ENCODE measurements around the gene PIGQ.
A peak's percentile ranks its signal among the peaks of the same experiment; 100 is the strongest.
"Not testable (repeated sequence)": the region's sequence is repeated elsewhere in the genome, so short reads cannot be mapped to it uniquely, and the experiment has no call there.

PIGQ gene

DNA sequence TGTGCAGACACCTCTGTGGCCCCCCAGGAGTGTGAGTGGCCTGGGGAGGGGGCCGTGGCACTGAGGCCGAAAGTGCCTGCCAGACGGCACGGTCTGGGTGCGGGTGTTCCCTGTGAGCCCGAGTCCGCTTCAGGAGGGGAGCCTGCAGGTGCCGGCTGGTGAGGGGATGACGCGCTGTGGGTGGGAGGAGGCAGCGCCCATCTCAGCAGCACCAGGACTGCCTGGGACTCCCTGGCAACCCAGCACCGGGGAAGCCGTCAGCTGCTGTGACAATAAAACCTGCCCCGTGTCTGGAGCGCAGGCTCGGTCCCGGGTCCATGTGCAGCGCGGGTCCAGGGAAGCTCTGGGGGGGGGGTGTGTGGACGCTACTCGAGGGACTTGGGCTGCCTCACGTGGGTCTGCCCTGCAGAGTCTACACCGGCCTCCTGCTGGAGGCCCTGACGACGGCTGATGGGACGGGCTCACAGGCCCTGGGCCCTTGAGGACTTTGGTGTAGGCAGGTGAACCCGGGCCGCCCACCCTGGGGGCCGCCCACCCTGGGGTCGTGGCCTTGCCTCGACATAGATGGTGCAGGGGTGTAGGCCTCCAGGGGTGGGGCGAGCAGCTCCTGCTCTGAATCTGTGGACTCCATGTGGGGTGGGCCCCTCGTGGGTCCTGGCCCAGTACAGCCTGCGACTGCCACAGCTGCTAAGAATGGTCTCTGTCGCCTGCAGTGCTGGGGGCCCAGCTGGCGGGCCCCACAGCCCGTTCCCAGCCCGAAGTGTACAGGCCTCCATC lies 14.2 kb downstream of the PIGQ start:
- no peak for DNase-seq (ENCODE audit: low read depth in 2 of 3, low spot score in 2 of 3)

DNA sequence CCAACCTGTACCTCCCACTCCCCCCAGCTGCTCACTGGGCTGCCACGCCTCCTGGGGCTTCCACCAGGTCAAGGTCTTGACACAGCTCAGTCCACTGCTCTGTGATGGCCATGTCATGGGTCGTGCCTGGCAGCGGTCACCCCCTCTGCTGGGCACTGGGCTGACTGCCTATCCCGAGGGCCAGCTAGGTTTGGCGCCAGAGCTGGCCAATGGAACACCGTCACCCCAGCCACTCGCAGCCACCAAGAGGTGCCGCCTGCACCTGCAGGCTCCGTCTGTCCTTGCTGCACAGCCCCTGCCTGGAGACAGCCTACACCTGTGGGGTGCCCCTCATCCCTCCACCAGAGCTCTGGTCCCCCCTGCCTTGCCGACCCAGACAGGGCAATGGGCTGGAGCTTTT lies 15.6 kb downstream of the PIGQ start:
- no peak for DNase-seq (ENCODE audit: low read depth in 2 of 3, low spot score in 2 of 3)

DNA sequence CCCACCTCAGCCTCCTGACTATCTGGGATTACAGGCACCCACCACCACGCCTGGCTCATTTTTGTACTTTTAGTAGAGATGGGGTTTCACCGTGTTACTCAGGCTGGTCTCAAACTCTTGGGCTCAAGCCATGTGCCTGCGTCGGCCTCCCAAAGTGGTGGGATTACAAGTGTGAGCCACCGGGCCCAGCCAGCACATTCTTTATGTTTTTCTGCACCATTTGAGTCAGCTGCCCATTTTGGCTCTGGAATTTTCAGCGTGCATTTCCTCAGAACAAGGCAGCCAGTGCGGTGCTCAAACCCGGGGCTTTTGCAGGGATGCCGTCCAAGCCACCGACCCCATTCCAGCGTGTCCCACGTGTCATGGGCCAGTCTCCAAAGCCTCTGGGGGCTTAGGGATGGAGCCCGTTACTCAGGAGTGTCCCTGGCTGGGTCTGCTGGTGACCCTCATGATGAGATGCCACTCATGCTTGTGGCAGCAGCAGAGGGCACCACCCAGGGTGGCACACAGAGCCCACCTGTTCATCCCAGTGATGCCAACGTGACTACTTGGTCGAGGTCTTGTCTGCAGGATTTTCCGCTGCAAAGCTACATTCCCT lies 16.4 kb downstream of the PIGQ start:
- DNase-seq (ENCODE audit: low read depth in 2 of 3, low spot score in 2 of 3) = no peak

DNA sequence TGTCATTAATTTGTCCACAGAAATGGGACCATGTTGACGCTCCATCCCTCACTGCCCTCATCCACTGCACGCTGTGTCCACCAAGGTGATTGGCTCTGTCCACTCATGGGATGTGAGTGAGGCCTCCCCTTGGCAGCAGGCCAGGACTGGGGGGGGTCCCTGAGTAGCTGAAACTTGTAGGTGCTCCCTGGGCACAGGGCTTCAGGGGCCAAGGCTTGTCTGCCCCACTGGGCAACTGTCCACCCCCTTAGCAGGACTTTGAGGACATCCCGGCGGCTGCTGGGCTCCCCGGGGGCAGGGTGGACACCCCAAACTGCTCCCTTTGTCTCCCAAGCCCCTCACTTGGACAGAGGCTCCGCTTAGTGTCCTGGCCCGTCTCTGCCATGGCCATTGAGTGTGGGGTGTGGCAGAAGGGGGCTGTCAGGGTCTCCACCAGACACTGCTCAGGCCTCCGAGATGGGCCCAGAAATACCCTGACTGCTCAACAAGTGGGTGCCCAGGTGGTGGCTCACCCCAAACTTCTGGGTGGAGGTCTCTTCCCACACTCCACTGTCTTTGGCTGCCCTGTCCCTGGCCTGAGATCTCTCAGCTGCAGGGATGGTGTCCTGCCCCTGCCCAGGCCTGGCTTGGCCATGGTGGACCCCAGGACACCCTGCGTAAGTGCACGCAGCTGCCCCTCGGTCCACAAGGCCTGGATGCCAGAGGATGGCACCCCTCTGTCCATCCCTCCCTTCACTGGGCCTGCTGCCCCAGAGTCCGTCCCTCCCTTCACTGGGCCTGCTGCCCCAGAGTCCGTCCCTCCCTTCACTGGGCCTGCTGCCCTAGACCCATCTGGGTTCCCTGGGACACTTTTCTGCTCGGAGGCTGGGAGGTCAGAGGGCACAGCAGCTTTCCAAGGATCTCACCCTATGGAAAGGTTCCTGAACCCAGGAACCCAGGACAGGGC lies 17.1 kb downstream of the PIGQ start:
- DNase-seq (ENCODE audit: low read depth in 2 of 3, low spot score in 2 of 3) = no peak

DNA sequence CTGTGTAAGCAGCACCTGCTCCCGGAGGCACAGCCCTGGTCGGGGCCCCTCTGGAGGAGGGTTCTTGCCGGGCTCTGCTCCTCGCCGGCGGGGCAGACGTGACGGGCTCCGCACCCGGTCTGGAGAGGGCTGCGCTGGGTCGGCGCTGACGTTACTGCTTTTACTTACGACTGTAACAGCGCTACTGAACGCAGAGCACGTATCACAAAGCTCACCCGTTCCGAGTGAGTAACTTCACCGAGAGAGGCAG lies 18.8 kb downstream of the PIGQ start:
- peak in 2 of 3 experiments; percentile 40 to 45 for DNase-seq (ENCODE audit: low read depth in 2 of 3, low spot score in 2 of 3)

DNA sequence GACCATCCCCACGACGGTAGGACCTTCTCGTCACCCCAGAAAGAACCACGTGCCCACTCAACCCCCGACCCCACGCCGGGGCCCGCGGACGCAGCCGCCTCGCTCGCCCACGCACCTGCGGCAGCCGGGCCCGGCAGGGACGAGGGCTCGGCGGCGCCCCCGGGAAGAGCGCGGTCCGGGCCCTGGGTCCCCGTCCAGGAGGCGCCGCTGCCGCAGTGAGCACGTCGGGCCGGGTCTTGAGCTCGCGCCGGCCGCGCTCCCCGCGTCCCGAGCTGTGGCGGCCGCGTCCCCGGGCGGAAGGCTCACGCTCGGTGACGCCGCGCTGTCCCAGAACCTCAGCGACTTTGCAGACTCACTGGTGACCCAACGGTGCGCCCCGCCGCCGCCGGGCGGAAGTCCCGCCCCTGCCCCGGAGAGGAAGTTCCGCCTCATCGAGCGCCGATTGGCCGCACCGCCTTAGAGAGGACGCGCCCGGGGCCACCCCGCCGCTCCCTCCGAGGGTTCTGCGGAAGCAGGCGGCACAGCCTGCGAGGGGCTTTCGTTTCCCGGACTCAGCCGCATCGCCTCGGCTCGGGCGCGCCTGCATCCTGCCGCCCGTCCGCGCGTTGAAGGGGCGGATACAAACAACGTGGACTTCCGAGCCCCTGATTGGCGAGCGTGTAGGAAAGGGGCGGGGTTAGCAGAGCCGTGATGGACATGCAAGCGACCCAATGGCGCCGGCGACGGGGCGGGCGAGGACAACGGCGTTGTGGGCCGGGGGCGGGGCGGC lies 19.3 kb downstream of the PIGQ start:
- DNase-seq (ENCODE audit: low read depth in 2 of 3, low spot score in 2 of 3) = peak; percentile 93 to 100 (median 99)

DNA sequence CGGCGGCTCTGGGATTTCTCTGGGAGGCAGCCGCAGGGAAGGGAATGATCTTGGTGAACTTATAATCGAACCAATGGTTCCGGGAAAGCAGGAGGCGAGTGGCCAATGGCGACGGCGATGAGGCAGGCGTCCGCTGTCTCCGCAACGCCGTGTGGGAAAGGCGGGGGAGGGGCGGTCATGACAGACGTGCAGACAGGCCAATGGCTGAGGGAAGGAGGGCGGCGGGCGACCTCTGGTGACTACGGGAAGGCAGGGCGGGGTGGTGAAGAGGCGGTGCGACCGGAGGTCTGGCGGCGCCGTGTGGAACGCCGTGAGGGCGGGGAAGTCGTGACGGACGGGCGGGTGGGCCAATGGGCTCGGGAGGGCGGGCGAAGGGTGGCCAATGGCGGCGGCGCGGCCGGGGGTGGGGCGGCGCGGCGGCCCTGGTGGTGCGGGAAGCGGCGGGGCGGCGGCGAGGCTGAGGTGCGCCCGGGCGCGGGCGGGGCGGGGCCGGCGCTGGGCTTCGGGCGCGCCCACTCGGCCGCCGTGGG lies 20.0 kb downstream of the PIGQ start, which contains the start of gene RAB40C:
RAB40C (plus strand) TSS at position 409 of the 530 bp plus-strand sequence. CDS start 226 bp downstream, outside the sequence.
- peak; percentile 98 for DNase-seq (ENCODE audit: low read depth in 2 of 3, low spot score in 2 of 3)

DNA sequence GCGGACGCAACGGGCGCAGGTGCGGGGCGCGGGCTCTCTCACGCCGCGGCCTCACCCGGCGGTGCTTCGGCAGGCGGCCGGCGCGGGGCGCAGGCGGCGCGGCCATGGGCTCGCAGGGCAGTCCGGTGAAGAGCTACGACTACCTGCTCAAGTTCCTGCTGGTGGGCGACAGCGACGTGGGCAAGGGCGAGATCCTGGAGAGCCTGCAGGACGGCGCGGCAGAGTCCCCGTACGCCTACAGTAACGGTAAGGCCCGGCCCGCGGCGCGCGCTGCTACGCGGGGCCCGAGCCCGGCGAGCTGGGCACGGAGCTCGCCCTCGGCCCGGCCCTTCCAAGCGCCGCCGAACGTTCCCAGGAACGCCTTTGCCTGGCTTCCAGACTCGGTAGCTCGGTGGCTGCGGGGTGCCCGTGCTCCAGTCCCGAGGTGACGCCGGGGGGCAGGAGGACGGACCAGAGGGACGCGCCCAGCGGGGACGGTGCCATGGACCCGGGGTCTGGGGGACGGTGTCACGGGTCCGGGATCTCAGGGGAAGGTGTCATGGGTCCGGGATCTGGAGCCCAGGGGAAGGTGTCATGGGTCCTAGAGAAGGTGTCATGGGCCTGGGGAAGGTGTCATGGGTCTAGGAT lies 20.5 kb downstream of the PIGQ start:
- no peak for DNase-seq (ENCODE audit: low read depth in 2 of 3, low spot score in 2 of 3)

DNA sequence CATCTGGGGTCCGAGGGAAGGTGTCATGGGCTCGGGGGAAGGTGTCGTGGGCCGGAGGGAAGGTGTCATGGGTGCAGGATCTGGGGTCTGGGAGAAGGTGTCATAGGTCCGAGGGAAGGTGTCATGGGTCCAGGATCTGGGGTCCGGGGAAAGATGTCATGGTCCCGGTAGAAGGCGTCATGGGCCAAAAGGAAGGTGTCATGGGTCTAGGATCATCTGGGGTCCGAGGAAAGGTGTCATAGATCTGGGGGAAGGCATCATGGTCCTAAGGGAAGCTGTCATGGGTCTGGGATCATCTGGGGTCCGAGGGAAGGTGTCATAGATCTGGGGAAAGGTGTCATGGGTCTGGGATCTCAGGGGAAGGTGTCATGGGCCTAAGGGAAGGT lies 21.0 kb downstream of the PIGQ start:
- no peak for DNase-seq (ENCODE audit: low read depth in 2 of 3, low spot score in 2 of 3)

DNA sequence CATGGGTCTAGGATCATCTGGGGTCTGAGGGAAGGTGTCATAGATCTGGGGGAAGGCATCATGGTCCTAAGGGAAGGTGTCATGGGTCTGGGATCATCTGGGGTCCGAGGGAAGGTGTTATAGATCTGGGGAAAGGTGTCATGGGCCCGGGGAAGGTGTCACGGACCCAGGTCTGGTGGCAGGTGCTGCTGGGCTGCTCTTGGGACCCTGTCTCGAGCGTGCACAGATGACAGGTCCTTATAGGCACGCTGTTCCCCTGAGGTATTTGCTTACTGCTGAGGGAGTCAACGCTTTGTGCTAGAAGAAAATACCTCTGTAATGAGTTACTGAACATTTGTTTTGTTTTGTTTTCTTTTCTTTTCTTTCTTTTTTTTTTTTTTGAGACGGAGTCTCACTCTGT lies 21.5 kb downstream of the PIGQ start:
- DNase-seq (ENCODE audit: low read depth in 2 of 3, low spot score in 2 of 3) = no peak

DNA sequence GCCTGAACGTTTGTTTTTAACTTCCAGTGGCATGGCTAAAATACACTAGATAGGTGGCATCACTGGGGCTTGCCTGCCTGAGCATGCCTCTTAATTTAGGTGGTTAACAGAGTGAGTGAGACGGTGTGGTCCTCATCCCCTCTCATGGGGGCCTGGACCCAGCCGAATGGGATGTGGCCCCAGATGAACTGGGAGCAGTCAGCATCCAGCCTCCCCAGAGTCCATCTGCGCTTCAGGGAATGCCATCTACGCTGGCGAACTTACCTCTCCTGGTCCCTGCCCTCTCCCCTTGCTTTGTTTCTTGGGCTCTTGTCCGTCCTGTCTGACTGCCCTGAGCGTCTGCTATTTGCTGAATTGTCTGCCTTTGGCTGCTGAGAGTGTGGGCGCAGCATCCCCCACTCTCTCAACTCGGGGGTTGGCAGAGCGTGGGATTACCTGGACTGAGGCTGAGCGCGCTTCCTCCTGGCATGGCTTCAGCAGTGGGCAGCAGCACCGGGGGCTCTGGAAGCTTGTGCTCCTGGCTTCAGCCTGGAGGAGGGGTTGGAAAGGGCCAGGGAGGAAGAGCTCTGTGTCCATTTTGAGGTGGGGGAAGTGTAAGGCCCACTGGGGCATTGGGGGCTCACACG lies 22.2 kb downstream of the PIGQ start:
- no peak for DNase-seq (ENCODE audit: low read depth in 2 of 3, low spot score in 2 of 3)

DNA sequence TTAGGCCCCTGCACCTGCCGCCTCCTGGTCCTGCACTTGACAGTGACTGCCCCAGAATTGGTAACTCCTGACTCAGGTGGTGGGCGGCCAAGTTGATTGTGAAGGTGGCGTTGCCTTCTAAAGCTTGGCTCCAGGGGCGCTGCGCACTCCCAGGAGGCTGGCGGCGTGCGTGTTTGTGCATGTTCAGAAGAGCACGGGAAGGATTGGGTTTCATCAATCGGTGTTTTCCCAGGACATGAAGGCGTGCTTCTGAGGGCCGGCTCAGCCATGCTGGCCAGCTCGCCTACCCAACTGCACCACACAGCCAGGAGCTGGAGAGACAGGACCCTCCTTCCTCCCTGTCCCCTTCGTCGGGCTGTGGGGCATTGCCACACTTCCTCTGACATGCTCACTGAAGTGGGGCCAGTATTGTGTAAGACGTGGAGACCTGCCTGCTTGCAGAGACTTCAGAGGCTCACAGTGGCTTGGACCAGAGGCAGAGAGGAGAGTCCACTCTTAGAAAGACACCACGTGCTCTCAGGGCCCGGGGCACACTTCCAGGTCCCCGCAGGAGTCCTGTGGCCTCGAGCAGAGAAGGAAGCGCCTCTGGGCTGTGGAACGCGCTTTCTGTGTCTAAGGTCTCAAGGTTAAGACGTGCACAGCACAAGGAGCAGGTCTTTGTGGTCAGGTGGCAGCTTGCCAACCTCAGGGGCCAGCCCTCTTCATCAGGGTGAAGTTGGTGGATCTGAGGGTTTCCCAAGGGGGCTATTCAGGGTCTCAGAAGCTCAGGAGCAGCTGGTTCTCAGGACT lies 22.9 kb downstream of the PIGQ start:
- DNase-seq (ENCODE audit: low read depth in 2 of 3, low spot score in 2 of 3) = no peak

DNA sequence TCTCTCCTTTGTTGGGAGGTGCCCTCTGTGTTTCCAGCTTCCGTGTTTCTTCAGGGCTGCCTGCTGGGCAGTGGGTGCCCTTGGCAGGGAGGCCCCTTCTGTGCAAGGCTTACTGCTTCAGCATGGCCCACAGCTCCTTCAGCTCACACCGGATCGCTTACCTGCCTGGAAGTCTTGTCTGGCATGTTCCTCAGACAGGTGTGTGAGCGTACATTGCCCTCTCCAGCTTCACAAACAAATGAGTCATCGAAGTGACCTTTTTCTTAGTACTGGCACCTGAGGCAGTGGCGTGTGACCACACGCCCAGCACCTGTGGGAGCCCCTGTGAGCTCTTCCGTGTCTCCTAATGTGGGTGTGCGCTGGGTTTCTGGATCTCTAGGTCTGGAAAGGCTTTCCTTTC lies 23.6 kb downstream of the PIGQ start:
- DNase-seq (ENCODE audit: low read depth in 2 of 3, low spot score in 2 of 3) = no peak

DNA sequence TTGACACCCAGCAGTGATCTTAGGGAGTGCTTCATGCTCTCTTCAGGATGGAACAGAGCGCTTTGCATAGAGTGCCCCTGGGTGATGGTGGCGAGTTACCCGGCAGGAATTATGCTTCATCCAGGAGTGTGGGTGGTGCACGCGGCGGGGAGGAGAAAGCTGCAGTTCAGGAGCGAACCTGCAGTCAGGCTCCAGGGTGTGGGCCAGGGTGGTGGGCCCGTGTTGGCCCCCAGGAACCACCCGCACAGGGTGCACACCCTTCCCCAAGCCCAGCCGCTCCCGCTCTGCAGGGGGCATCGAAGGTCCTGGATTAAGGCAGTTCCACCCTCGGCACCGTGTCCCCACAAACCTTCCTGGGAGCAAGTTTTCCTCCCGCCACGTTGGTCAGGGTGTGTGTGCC lies 24.0 kb downstream of the PIGQ start:
- DNase-seq (ENCODE audit: low read depth in 2 of 3, low spot score in 2 of 3) = no peak

DNA sequence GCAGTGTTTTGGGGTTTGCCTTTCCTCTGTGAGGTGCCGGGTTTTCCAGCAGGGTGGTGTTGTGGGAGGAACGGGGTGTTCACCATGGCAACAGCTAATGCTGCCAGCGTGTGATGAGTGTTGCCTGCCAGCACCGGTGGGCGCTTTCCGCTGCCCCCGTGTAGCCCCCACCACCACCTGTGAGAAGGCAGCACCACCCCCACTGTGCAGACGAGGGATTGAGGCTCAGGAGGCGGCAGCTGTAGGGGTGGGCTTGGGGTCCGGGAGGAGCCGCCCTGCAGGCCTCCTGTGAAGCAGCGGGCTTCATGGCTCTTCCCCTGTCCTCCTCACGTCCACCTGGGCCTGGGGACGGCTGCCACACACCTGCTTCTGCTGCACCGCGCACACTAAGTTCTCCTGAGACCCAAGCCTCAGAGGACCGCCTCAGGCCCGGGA lies 25.3 kb downstream of the PIGQ start:
- DNase-seq (ENCODE audit: low read depth in 2 of 3, low spot score in 2 of 3) = no peak

DNA sequence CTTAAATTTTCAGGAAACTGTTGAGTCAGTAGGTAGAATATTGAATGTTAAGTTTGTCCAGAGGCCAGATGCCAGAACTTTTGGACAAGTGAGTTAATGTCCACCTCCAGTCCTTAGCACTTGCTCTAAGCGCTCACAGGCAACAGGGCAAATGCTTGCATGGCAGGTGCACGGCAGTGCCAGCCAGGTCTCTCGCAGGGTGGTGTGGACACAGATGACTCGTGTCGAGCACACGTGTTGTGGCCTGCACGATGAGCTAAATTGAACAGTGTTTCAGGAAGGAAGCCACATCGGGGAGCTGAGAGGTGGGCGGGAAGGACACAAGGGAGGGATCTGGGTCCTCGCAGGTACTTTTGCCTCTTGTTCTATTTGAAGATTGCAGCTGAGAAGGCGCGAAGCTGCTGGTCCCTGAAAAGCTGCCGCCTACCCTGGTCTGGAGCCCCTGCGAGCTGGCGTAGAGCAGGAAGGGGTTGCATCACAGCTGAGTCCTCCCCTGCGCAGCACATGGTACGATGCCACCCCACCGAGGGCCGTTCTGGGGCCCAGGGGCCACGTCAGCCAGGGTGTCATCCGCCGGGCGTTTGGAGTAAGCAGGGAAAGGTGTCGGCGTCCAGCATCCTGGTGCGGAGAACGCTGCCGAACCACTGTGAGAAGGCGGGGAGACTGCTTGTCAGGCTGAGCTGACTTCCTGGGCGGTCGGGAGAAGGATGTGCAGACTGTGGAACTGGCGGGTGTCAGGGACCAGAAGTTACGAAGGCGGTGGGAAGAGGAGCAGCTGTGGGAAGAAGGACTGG lies 26.4 kb downstream of the PIGQ start:
- no peak for DNase-seq (ENCODE audit: low read depth in 2 of 3, low spot score in 2 of 3)

DNA sequence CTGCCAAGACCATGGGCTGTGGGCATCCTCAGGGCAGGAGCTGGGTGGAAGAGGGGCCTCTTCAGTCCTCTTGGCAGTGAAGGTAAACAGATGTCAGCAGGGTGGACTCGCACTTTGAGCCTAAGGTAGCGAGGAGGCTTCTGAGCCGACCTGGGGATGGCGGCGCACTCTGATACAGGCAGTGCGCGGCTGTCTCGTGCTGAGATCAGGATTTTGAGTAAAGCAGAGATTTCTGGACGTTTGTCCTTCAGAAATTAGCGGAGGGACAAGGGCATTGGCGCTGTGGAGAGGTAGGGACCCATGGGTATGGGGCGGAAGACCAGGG lies 26.9 kb downstream of the PIGQ start:
- no peak for DNase-seq (ENCODE audit: low read depth in 2 of 3, low spot score in 2 of 3)

DNA sequence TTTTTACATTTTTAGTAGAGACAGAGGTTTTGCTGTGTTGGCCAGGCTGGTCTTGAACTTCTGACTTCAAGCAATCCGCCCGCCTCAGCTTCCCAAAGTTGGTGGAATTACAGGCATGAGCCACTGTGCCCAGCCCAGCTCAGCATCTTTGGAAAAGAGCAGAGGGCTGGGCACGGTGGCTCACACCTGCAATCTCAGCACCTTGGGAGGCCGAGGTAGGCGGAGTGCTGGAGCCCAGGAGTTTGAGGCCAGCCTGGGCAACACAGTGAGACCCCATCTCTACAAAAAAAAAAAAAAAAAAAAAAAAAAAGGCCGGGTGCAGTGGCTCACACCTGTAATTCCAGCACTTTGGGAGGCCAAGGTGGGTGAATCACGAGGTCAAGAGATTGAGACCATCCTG lies 27.9 kb downstream of the PIGQ start:
- not testable (repeated sequence) for DNase-seq (ENCODE audit: low read depth in 2 of 3, low spot score in 2 of 3)
